Measurements from ENCODE around the gene CALR3.
"Not testable (repeated sequence)": the region's sequence is repeated elsewhere in the genome, so short reads cannot be mapped to it uniquely, and the experiment has no call there.

The CALR3 gene

DNA sequence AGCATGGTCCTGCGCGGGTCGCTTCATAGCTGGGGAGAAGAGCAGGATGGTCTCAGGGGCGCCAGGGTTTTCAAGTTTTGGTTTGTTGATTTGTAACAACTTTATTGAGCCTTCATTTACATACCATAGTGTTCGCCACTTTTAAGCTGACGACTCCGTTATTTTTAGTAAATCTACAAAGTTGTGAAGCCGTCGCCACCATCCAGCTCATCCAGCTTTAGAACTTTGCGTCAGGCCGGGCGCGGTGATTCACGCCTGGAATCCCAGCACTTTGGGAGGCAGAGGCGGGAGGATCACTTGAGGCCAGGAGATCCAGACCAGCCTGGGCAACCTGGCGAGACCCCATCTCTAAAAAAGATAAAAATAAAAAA is 631 bp upstream of the CALR3 start:
- no peak for DNase-seq

DNA sequence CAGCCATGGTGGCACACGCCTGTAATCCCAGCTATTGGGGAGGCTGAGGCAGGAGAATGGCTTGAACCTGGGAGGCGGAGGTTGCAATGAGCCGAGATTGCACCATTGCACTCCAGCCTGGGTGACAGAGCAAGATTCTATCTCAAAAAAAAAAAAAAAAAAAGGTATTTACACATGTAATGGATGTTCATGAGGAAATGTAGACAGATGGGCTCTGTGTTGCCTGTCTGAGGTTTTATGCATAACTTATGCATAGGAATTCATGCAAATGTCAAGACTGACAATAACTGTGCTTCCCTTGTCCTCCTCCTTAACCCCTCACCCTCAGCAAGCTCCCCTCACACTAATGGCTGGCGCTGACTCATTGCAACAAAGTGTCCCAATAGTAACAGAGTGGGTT is 9.5 kb downstream of the CALR3 start:
- not testable (repeated sequence) for DNase-seq

DNA sequence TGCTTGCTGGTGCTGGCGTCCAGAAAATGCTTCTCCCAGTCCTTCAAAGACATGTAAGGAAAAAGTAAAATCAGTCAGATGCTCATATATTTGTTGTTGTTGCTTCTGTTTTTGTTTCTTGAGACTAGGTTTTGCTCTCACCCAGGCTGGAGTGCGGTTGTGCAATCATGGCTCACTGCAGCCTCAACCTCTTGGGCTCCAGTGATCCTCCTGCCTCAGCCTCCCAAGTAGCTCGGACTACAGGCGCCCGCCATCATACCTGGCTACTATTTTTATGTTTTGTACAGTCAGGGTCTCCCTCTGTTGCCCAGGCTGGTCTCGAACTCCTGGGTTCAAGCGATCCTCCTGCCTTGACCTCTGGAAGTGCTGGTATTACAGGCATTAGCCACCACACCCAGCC is 13.2 kb downstream of the CALR3 start:
- no peak for DNase-seq

DNA sequence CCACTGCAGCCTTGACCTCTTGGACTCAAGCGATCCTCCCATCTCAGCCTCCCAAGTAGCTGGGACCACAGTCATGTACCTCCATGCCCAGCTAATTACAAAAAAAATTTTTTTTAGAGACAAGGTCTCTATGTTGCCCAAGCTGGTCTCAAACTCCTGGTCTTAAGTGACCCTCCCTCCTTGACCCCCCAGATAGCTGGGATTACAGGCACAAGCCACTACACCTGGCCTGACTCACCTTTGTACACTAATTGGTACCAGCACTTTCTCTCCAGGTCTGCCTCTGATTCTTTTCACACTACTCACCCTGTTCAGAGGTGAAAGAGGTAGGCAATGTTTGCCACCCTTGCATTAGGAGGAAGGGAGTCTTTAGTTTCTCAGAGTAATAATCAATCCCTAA is 18.7 kb downstream of the CALR3 start:
- no peak for DNase-seq

DNA sequence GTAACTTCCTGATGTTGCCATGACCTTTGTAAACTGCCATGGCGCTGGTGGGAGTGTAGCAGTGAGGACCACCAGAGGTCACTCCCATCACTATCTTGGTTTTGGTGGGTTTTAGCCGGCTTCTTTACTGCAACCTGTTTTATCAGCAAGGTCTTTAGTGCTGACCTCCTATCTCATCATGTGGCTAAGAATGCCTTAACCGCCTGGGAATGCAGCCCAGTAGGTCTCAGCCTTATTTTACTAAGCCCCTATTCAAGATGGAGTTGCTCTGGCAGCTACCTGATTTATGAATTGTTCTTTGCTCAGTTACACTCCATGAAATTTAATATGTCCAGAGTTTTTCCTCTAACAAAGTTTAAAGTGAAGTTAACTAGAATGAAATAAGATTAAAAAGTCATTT is 19.6 kb downstream of the CALR3 start:
- DNase-seq: no peak

DNA sequence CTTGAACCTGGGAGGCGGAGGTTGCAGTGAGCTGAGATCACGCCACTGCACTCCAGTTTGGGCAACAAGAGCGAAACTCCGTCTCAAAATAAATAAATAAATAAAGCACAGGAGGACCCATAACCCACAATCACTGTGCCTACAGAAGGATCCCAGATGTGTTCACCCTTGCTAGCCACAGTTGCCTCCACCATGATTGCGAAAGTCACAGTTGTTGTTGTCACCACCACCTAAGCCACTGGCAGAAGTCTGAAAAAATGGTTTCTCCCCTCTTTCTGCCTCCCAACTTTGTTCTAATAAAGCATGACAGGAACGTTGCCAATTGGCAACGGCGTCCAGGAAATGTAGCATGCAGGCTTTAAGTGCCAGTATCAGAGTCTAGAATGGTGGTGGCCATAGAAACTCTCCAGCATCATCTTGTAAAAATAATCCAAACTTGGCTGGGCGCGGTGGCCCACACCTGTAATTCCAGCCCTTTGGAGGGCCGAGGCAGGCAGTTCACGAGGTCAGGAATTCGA is 22.0 kb downstream of the CALR3 start:
- no peak for DNase-seq

DNA sequence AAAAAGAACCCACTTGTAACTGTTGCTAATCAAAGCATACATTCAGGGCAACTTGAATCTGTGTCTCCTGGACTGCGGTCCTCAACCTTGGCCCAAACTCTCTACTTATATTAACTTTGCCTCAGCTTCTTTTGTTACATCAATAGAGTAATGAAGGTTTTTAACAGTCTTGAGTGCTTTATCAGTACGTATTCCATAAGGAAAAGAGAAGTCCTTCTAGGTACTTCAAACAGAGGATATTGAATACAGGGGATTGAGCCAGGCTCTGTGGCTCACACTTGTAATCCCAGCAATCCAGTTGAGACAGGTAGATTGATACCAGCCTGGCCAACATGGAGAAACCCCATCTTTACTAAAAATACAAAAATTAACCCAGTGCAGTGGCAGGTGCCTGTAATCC is 23.0 kb downstream of the CALR3 start:
- DNase-seq: no peak

DNA sequence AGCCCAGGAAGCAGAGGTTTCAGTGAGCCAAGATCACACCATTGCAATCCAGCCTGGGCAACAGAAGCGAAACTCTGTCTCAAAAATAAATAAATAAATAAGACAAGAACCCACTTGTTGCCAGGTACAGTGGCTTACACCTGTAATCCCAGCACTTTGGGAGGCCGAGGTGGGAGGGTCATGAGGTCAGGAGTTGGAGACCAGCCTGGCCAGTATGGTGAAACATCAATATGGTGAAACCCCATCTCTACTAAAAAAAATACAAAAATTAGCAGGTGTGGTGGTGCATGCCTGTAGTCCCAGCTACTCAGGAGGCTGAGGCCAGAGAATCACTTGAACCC is 23.4 kb downstream of the CALR3 start:
- not testable (repeated sequence) for DNase-seq

DNA sequence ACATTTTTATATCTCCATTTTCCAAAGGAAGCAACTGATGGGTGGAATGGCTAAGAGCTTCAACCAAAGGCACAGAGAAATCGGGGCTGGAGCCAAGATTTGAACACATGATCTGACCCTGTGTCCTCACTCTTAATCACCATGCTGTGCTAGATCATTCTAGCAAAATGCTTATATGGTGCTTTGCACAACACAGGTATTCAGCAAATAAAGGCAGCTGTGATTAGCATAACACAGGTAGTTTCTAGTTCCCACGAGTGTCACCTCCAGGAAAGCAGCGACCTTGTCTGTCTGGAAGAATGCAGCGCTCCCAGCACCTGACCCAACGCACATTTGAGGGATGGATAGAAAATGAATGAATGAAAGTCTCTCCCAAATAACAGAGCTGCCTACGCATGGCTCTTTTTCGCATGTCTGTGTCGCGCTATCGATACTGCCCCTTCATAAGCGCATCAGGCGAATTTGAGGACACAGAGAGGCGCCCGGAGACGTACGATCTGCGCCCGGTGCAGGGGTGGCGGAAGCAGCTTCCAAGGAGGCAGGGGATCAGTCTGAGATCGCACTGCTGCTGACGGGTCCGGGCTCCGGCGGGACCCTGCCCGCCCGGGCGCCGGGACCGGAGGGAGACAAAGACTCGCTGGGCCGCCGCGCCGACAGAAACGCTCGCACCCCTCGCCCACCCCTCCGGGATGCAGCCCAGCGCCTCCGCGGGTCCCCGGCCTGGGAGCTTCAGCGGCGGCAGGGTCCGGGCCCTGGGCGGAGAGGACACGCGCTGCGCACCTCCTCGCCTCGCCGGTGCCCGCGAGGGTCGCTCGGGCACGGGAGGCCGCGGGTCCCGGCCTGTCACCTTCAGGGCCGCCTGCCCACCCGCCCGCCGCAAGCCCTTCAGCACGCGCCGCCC is 24.8 kb downstream of the CALR3 start:
- DNase-seq: no peak

DNA sequence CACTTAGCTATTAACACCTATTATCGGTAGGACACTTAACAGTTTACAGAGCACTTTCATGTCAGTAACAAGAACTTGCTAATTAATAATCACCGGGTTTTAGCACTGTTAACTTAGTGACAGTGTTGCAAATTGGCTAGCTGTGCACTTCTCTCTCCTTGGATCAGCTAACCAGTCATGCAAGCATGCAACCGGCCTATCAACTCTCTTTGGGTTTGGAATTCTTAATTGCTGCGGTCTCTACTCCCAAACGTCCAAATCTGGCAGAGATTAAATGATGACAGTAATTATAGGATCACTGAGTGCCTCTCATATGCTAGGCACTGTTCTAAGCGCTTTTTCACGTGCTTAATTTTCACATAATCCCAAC is 25.4 kb downstream of the CALR3 start:
- DNase-seq: no peak

DNA sequence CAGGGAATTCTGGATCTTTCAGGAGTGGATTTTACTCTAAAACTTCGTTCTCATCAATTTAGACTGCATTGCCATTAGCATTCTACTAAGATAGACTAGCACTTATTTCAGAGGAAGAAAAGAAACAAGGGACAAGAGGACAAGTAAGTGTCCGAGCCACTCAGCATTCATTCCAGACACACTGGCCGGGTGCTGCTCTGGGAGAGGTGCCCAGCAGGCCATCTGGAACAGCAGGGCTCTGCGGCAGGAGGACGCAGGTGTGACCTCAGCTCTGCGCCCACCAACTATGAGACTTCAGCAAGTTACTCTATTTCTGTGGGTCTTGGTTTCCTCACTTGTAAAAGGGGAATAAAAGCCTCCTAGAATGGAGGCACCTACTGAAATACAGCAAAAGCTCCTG is 28.4 kb downstream of the CALR3 start:
- no peak for DNase-seq

DNA sequence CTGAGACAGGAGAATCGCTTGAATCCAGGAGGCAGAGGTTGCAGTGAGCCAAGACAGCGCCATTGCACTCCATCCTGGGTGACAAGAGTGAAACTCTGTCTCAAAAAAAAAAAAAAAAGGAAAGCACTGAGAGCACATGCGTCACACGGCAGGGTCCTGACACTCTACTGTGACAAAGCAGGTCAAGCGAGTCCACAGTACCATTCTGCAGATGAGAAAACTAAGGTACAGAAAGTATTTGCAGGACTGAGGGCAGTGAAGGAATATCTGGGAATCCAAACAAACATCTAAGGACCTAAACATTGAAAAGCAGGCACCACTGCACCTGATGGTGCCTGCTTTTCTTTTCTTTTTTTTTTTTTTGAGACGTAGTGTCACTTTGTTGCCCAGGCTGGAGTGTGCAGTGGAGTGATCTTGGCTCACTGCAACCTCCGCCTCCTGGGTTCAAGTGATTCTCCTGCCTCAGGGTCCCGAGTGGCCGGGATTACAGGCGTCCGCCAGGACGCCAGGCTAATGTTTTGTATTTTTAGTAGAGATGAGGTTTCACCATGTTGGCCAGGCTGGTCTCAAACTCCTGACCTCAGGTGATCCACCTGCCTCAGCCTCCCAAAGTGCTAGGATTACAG is 29.1 kb downstream of the CALR3 start:
- not testable (repeated sequence) for DNase-seq

DNA sequence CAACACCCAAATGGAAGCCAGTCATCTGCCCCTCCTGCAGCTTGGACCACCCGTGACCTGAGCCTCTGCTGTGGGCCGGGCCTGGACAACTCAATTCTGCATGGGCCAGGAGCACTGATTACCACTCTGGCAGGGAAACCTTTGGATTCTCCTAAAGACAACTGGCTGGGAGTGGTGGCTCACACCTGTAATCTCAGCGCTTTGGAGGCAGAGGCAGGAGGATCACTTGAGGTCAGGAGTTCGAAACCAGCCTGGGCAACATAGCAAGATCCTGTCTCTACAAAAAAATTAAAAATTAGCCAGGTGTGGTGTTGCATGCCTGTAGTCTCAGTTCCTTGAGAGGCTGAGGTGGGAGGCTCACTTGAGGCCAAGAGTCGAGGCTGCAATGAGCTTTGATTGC is 30.7 kb downstream of the CALR3 start:
- DNase-seq: no peak

DNA sequence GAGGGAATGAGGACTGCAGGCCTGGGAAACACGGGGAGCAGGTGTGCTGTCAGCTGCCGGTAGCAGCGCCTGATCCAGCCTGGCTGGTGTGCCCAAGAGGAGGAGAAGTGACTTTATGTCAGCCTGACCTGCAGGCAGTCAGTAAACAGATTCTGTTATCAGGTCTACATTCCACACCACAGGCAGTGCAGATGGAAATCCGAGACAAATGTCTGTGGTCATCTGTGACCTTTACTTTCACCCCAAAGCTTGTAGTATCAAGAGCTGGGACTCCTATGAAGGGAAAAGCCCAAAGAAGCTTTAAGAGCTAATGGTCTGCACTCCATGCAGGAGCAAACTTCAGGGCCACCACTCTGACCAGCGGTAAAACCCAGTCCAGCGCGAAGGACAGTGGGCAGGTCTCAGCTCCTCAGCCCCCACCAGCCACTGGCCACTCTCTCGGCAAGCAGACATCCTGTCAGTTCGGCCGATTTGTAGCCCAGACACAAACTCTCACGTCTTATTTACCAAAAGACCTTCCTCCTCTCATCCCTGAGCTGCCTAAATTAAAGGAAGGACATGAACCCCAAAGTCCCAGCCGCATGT is 31.9 kb downstream of the CALR3 start:
- DNase-seq: no peak

DNA sequence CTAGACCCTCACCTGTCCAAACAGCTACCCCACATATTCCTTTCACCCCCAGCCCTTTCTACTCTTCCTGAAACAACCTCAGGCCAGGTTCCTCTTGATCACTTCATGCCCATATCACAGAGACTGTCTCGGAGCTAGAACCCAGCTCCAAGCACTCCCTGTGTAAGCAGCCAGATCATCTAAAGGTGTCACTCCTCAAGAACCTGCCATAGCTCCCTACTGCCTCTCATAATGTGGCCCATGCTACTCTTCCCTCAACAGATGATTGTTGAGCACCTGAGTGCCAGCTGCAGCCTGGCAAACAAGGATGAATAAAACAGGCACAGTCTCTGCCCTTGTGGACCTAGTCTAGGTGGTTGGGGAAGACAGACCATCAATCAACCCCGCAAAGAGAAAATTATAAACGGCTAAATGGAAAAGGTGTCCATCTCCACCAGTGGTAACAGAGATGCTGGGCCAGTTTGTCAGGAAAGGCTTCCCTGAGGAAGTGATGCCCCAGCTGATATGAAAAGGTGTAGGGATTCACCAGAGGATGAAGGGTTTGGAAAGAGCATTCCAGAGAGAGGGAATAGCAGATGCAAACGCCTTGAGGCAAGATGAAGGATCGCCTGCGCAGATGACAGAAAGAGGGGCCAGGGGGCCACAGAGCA is 32.5 kb downstream of the CALR3 start:
- no peak for DNase-seq

DNA sequence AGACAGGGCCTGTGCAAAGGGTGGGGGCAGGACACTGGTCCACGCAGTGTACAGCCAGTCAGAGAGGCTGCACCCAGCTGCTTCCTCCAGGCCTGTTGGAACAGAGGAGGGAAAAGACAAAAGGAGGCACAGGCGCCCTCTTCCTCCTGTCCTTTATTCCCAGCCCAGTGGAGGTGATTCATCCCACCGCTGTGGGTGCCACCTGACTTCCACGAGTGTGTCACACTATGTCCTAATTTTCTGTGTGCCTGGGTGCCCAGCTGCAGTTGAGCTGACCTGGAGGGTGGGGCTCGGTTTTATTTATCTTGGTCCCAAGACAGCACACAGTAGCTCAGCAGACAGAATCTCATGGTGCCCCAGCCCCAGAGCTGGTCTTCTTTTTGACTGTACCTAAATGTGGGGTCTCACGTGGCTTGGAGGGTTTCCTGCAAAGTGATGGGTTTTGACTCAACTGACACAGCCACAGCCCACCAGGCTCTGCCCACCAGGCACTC is 33.2 kb downstream of the CALR3 start:
- no peak for DNase-seq

DNA sequence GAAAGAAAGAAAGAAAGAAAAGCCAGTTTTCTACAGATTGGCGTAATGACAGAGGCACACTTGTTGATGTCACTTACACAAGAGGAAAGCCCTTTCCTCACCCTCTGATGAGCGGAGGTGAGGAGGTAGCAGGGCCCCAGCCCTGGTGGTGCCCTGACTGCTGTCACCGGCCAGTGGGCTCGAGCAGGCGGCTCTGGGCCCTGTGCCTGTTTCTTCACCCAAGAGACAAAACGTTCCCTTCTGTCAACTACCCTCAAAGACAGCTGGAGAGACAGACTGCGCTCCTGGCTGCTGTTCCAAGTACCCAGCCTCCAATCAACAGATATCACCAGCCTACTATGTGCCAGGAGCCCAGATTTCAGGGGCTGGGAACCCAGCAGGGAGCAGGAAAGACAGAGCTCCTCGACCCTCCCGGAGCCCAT is 34.3 kb downstream of the CALR3 start:
- DNase-seq: no peak

DNA sequence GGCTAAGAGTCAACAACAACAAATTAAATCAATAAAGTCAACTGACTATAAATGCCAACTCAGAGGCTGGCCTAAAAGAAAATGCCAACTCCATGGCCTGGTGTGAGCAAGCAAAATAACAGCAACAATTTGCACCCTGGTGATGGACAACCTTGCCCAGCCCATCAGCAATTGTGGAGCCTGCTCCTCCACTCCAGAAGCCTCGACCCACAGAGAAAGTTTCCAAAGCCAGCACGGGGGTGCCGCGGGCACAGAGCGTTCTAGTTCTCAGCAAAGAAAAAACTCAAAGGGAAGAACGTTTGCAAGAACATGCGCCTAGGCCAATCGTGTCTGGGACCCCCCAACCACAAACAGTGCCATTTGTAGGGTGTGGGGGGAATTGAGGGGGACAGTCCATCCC is 35.5 kb downstream of the CALR3 start:
- DNase-seq: no peak

DNA sequence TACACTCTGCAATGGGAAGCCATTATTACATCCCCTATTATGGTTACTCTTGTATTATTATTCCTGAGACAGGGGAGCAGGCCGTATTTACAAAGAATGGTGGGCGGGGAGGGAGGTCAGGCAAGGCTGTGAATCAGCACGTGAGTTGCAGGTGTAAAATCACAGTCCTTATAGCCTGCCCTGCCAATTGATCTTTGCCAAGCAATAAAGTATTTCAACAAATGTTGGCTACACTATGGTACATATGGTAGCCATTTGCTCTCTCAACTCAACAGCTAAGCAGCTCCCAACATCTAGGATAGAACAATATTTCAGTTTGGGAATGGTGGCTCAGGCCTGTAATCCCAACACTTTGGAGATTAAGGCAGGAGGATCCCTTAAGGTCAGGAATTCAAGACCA is 36.3 kb downstream of the CALR3 start:
- no peak for DNase-seq

DNA sequence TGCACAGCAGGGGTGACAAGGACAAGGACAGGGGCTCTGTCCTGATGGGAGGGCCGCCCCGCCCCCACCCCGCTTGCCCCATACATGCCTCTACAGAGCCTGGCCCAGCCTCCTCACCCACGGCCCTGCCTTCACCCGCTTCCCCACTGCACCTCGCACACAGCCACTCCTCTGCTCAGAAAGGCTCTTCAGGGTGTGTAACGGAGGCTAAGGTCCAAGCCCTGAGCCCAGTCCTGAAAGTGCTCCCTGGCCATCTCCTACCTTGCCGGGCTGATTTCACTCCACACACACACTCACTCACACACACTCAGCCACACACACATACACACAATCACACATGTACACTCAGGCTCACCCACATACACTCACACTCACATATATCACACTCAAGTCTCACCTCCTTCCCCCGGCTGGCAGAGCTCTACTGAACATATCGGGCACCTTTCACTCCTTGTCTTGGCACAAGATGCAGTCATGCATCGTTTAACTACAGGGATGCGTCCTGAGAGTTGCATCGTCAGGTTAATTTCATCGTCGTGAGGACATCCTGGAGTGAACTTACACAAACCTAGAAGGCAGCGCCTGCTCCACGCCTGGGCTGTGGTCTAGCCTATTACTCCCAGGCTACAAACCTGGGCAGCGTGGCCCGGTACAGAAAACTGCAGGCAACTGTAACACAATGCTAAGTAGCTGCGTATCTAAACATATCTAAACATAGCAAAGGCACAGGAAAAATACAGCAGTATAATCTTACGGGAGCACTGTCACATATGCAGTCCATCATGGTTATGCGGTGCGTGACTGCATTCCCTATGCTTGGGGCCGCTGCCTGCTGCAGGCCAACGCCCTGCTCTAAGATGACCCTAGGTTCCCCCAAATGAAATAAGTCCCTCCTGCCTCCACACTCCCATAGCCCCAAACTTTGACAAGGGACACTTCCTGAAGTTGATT is 37.3 kb downstream of the CALR3 start:
- DNase-seq: no peak

DNA sequence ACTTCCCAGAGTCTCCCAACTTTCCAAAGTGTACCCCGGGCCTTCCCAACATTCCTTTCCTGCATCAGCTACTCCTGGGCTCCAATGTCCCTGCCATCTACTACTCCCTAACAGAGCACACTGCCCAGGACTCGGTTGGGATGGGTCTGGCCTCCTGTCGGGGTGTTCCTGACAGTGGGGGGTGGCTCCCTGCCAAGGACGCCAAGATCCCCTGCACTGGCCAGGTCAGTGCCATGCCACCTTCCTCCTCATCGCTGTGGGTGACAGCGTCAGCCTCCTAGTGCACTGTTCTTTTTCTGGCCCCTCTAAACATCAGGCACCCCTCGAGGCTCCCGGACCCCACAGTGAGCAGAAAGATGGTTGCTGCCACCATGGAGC is 38.0 kb downstream of the CALR3 start:
- no peak for DNase-seq

DNA sequence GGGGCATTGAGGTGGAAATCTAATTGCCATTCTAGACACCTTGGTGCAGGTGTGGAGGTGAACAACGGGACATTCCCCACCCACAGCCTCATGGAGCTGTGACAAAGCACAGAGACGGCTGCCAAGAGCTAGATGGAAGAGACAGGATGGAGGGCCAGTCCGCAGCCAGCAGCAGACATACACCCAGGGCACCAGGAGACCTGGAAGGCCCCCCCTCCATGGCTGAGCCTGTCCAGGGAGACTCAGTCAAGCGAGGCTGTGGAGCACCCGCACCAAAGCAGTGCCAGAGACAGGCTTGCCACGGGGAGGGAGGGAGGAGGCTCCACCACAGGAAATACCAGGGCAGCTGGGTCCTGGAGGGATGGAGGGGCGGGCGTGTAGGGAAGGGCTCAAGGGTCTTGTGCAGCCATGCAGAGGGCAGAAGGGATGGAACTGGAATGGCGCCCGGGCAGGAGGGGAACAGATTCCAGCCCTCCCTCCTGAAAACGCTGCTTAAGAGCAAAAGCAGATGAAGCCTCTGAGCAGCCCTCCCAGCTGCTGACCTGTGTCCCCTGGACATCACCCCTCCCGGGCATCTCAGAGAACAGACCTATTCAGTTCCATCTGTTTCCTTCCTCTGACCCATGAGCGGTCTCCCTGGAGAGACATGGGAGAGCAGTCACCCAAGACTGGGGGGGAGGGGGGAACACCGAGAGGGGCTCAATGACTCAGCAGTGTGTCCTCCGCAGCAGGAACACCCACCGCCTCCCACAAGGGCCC is 38.6 kb downstream of the CALR3 start:
- DNase-seq: no peak
